Liver (tissue), 9 donors: ENCODE measurements around the gene ZNF552. TPM values are rescaled to one million over a fixed set of nuclear protein-coding genes. Genes with fewer than 3 reads are reported as not detected.
"Not testable (repeated sequence)": the region's sequence is repeated elsewhere in the genome, so short reads cannot be mapped to it uniquely, and the experiment has no call there.

Experiments
- DNase-seq: peaks from one replicate; pipeline ENCODE4 v3.0.0-alpha.2; 2017; ENCODE audit warnings: low spot score
- H3K27ac ChIP-seq, 2 donors: one replicate each; pipeline ENCODE4 v1.7.0; 2013; ENCODE audit warnings: inconsistent platforms in 2 of 2, low read length in 2 of 2, control low read depth in 1 of 2, low read depth in 1 of 2, mild to moderate bottlenecking in 1 of 2
- H3K27me3 ChIP-seq, 4 donors: one replicate each; pipeline versions ENCODE4 v1.6.1 to v1.7.0; 2013; ENCODE audit warnings: low read length in 3 of 4, inconsistent platforms in 1 of 4, mild to moderate bottlenecking in 1 of 4, moderate library complexity in 1 of 4; ENCODE audit not compliant: control insufficient read depth in 4 of 4, insufficient read depth in 4 of 4
- H3K36me3 ChIP-seq, 4 donors: one replicate each; pipeline versions ENCODE4 v1.6.1 to v1.7.0; 2013; ENCODE audit warnings: low read length in 3 of 4, mild to moderate bottlenecking in 3 of 4, low read depth in 1 of 4, moderate library complexity in 1 of 4; ENCODE audit not compliant: control insufficient read depth in 4 of 4, insufficient read depth in 3 of 4
- H3K4me1 ChIP-seq, 4 donors: one replicate each; pipeline versions ENCODE4 v1.6.1 to v1.7.0; 2013; ENCODE audit warnings: low read length in 3 of 4, mild to moderate bottlenecking in 3 of 4, moderate library complexity in 1 of 4; ENCODE audit not compliant: control insufficient read depth in 4 of 4, insufficient read depth in 4 of 4
- H3K4me3 ChIP-seq, 3 donors: one replicate each; pipeline versions ENCODE4 v1.6.1 to v1.7.0; 2013; ENCODE audit warnings: low read length in 3 of 3, control low read depth in 1 of 3, low read depth in 1 of 3, mild to moderate bottlenecking in 1 of 3
- H3K9ac ChIP-seq, 2 donors: one replicate each; pipeline ENCODE4 v1.7.0; 2013; ENCODE audit warnings: low read length in 2 of 2, mild to moderate bottlenecking in 2 of 2, moderate library complexity in 2 of 2, control low read depth in 1 of 2, low read depth in 1 of 2
- H3K9me3 ChIP-seq, 4 donors: one replicate each; pipeline versions ENCODE4 v1.6.1 to v1.7.0; 2013; ENCODE audit warnings: low read length in 3 of 4; ENCODE audit not compliant: control insufficient read depth in 4 of 4
- EGR1 ChIP-seq, 2 donors: IDR thresholded peaks; 2 replicates each; pipeline ENCODE4 v1.6.1; 2016 to 2018; ENCODE audit warnings: antibody characterized with exemption in 2 of 2, low read depth in 2 of 2
- FOXA1 ChIP-seq: IDR thresholded peaks from 2 replicates; pipeline ENCODE4 v1.6.1; 2016; ENCODE audit warnings: antibody characterized with exemption
- FOXA2 ChIP-seq: IDR thresholded peaks from 2 replicates; pipeline ENCODE4 v1.6.1; 2016; ENCODE audit warnings: antibody characterized with exemption
- GABPA ChIP-seq, 2 donors: IDR thresholded peaks in 1 of 2; conservative IDR thresholded peaks in 1 of 2; 2 replicates each; pipeline ENCODE4 v1.6.1; 2016; ENCODE audit warnings: antibody characterized with exemption in 2 of 2, mild to moderate bottlenecking in 1 of 2, moderate library complexity in 1 of 2
- HNF4A ChIP-seq, 2 donors: conservative IDR thresholded peaks; 2 replicates each; pipeline ENCODE4 v1.6.1; 2016; ENCODE audit warnings: antibody characterized with exemption in 2 of 2, mild to moderate bottlenecking in 2 of 2
- HNF4G ChIP-seq: IDR thresholded peaks from 2 replicates; pipeline ENCODE4 v1.6.1; 2016; ENCODE audit warnings: antibody characterized with exemption
- JUND ChIP-seq, 2 donors: IDR thresholded peaks; 2 replicates each; pipeline ENCODE4 v1.6.1; 2016; ENCODE audit warnings: antibody characterized with exemption in 2 of 2
- NR2F2 ChIP-seq: IDR thresholded peaks from 2 replicates; pipeline ENCODE4 v1.6.1; 2016; ENCODE audit warnings: antibody characterized with exemption
- RAD21 ChIP-seq, 2 donors: IDR thresholded peaks; 2 replicates each; pipeline ENCODE4 v1.6.1; 2016; ENCODE audit warnings: antibody characterized with exemption in 2 of 2, mild to moderate bottlenecking in 2 of 2
- RXRA ChIP-seq, 2 donors: IDR thresholded peaks; 2 replicates each; pipeline ENCODE4 v1.6.1; 2017 to 2018; ENCODE audit warnings: antibody characterized with exemption in 2 of 2, mild to moderate bottlenecking in 1 of 2
- SP1 ChIP-seq: IDR thresholded peaks from 2 replicates; pipeline ENCODE4 v1.6.1; 2018; ENCODE audit warnings: antibody characterized with exemption, mild to moderate bottlenecking
- TAF1 ChIP-seq: conservative IDR thresholded peaks from 2 replicates; pipeline ENCODE4 v1.6.1; 2016; ENCODE audit warnings: antibody characterized with exemption, mild to moderate bottlenecking
- YY1 ChIP-seq: IDR thresholded peaks from 2 replicates; pipeline ENCODE4 v1.6.1; 2016; ENCODE audit warnings: antibody characterized with exemption, mild to moderate bottlenecking
- WGBS: extraction: QIAGEN DNeasy Blood & Tissue Kit; methylation state at CpG from one replicate; pipeline ENCODE4 v1.1.7; 2013; 5-methylcytosine and 5-hydroxymethylcytosine counted together
- polyA plus RNA-seq, 2 donors: library from polyadenylated mRNA; stranded (reverse) in 1 of 2; unstranded in 1 of 2; fragments of 200-250 nt in 1 of 2; fragments of >200 nt in 1 of 2; fragmentation: Nextera tagmentation in 1 of 2; extraction: Ambion mirVana in 1 of 2; gene quantifications; one replicate each; pipeline versions ENCODE4 v1.2.1 to v1.2.3, GENCODE V29; 2013 to 2015
- total RNA-seq, 2 donors: library from RNA; depleted of rRNA; stranded (reverse); fragments of >200 nt; gene quantifications; one replicate each; pipeline ENCODE4 v1.2.3, GENCODE V29; 2014
- TF ChIP-seq, protein P1 (sequence below): fragments of 150-350 bp; IDR thresholded peaks from 2 replicates; pipeline ENCODE4 v1.5.1; 2017; ENCODE audit warnings: improper control_type of control experiment, low read depth, low read length; ENCODE audit not compliant: missing input control
- TF ChIP-seq, protein P2 (sequence below): IDR thresholded peaks from 2 replicates; pipeline ENCODE4 v1.6.1; 2016; ENCODE audit warnings: antibody characterized with exemption
- TF ChIP-seq, protein P3 (sequence below): IDR thresholded peaks from 2 replicates; pipeline ENCODE4 v1.6.1; 2016; ENCODE audit warnings: antibody characterized with exemption
- TF ChIP-seq, protein P4 (sequence below): IDR thresholded peaks from 2 replicates; pipeline ENCODE4 v1.6.1; 2016; ENCODE audit warnings: antibody characterized with exemption
- donor health status: healthy.
- donor health status: healthy.
- donor health status: healthy.
- donor health status: healthy.
- donor health status: healthy.

The ZNF552 gene
- total and polyA plus RNA-seq, 4 donors, result 3.1 to 16.1 (median 5.4) TPM

DNA sequence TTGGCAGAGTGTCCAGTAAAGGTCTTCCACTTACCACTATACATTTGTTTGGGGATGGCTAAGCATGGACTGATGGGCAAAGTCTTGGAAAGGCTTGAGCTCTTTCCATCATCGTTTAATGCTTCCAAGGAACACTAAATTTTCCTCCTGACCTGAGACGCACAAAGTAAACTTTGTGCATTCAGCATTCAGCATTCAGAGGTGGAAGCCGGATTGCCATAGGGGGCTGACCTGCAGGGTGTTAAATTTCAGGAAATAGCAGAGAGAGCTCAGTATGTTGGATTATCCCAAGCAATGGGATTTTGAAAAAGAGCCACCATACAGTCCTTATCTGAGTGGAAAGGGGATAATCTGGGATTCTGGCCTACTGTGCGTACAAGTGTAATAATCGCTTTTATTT lies 14.0 kb downstream of the ZNF552 start (continued):
- TF ChIP-seq GABPA (IDR thresholded peaks at IDR 0.05 in 1 of 2, conservative IDR thresholded peaks at IDR 0.05 in 1 of 2), result no peak

DNA sequence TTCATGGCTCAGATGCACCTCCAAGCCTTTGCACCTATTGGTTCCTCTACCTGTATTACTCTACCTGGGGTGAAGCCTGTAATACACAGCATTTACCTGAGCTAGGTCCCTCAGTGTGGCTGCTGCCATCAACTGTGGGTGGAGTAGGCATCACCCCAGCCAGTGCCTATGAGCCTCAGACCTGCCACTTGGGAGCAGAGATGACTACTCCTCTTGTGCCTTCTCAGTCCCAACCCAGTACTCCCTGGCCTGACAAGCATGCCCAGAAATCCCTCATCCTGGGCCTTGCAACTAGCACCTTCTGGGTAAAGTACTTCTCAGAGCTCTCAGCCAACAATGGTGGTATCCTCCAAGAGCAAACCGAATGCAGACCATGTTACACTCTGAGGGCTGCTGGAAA lies 18.1 kb downstream of the ZNF552 start:
- not testable (repeated sequence) for H3K4me3 ChIP-seq, H3K9ac ChIP-seq, DNase-seq, H3K27me3 ChIP-seq, H3K9me3 ChIP-seq, H3K4me1 ChIP-seq, H3K27ac ChIP-seq
- H3K36me3 ChIP-seq, result peaks cover 0 to 28% (median 15%) of the 10 kb centered on the region in 4 donors
- 100% methylated on average over 1 of the region's 1 CpG for WGBS

DNA sequence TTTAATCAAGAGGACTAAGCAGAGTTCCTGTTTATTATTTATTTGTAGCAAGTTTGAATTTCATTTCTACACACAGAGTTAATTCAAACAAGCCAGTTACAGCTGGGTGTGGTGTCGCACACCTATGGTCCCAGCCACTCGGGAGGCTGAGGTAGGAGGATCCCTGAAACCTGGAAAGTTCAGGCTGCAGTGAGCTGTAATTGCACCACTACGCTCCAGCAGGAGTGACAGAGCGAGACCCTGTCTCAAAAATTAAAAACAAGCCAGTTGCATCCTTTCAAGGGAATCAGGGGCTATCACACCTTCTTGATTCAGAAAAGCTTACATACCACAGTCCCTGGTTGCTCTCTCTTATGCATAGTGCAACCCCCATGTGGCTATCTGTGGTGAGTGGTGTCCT lies 25.4 kb downstream of the ZNF552 start:
- Histone ChIP-seq H3K4me3 (no peak overlapping the region), H3K9ac (no peak overlapping the region), H3K9me3 (peaks cover 0 to 23% (median 2%) of the 10 kb centered on the region in 4 donors), H3K36me3 (peaks cover 0 to 35% (median 17%) of the 10 kb centered on the region in 4 donors), H3K4me1 (no peaks in the 10 kb centered on the region), H3K27ac (no peak overlapping the region), H3K27me3 (no peaks in the 10 kb centered on the region)
- TF ChIP-seq RAD21 (IDR thresholded peaks at IDR 0.05) (no peak), HNF4A (conservative IDR thresholded peaks at IDR 0.05) (no peak), FOXA2 (no peak), JUND (IDR thresholded peaks at IDR 0.05) (no peak), YY1 (no peak), NR2F2 (no peak), EGR1 (IDR thresholded peaks at IDR 0.05; ENCODE audit: low read depth in 2 of 2) (no peak), FOXA1 (no peak), HNF4G (no peak), SP1 (no peak), RXRA (IDR thresholded peaks at IDR 0.05) (no peak), TAF1 (no peak), GABPA (IDR thresholded peaks at IDR 0.05 in 1 of 2, conservative IDR thresholded peaks at IDR 0.05 in 1 of 2) (no peak)
- TF ChIP-seq, protein P1, sequence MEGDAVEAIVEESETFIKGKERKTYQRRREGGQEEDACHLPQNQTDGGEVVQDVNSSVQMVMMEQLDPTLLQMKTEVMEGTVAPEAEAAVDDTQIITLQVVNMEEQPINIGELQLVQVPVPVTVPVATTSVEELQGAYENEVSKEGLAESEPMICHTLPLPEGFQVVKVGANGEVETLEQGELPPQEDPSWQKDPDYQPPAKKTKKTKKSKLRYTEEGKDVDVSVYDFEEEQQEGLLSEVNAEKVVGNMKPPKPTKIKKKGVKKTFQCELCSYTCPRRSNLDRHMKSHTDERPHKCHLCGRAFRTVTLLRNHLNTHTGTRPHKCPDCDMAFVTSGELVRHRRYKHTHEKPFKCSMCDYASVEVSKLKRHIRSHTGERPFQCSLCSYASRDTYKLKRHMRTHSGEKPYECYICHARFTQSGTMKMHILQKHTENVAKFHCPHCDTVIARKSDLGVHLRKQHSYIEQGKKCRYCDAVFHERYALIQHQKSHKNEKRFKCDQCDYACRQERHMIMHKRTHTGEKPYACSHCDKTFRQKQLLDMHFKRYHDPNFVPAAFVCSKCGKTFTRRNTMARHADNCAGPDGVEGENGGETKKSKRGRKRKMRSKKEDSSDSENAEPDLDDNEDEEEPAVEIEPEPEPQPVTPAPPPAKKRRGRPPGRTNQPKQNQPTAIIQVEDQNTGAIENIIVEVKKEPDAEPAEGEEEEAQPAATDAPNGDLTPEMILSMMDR, result no peak
- TF ChIP-seq, protein P2, sequence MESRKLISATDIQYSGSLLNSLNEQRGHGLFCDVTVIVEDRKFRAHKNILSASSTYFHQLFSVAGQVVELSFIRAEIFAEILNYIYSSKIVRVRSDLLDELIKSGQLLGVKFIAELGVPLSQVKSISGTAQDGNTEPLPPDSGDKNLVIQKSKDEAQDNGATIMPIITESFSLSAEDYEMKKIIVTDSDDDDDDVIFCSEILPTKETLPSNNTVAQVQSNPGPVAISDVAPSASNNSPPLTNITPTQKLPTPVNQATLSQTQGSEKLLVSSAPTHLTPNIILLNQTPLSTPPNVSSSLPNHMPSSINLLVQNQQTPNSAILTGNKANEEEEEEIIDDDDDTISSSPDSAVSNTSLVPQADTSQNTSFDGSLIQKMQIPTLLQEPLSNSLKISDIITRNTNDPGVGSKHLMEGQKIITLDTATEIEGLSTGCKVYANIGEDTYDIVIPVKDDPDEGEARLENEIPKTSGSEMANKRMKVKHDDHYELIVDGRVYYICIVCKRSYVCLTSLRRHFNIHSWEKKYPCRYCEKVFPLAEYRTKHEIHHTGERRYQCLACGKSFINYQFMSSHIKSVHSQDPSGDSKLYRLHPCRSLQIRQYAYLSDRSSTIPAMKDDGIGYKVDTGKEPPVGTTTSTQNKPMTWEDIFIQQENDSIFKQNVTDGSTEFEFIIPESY, result no peak
- TF ChIP-seq, protein P3, sequence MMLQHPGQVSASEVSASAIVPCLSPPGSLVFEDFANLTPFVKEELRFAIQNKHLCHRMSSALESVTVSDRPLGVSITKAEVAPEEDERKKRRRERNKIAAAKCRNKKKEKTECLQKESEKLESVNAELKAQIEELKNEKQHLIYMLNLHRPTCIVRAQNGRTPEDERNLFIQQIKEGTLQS, result no peak
- TF ChIP-seq, protein P4, sequence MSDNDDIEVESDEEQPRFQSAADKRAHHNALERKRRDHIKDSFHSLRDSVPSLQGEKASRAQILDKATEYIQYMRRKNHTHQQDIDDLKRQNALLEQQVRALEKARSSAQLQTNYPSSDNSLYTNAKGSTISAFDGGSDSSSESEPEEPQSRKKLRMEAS, result no peak
- WGBS, result over 99% methylated on average over 4 of the region's 4 CpGs
- no peak for DNase-seq
